ENCODE data around the gene C11orf71. TPM values are rescaled to one million over a fixed set of nuclear protein-coding genes. Genes with fewer than 3 reads are reported as not detected.

Gene C11orf71
- total RNA-seq, 2 donors from 2014 or later = 6.5 to 10.2 TPM

DNA sequence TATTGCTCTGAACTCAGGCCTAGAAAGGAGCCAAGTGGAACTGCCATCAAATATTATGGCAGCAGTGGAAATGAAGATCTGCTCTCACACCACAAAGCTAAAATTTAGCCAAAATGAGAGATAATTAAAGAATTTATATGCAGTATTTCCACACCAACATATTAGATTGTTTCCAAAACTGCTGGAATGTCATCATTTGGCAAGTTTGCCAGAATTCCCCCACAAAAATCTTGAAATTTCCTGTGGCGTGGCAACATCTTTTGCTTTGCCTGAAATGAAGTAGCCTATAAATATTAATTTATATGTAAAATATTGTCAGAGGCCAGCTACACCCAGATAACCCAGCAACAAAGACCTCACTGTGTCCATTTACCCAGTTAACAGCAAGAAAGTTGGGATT lies 13.8 kb downstream of the C11orf71 start:
- no peak overlapping the region for H3K27ac ChIP-seq
- H3K27me3 ChIP-seq = no peaks in the 10 kb centered on the region
- no peak overlapping the region for H3K4me3 ChIP-seq

GRCh38 chr11:114386131-114386530 lies 14.2 kb downstream of the C11orf71 start:
- no peaks in the 10 kb centered on the region for H3K36me3 ChIP-seq
- TF ChIP-seq CTCF (IDR thresholded peaks at IDR 0.05) = no peak
- H3K9me3 ChIP-seq = no peaks in the 10 kb centered on the region
- no peak overlapping the region for H3K4me3 ChIP-seq
- no peaks in the 10 kb centered on the region for H3K27me3 ChIP-seq
- DNase-seq (ENCODE audit: low spot score) = no peak
- no peak overlapping the region for H3K27ac ChIP-seq
- no peaks in the 10 kb centered on the region for H3K4me1 ChIP-seq

More for the DNA sequence above, 13.8 kb downstream of the C11orf71 start:
- DNase-seq (ENCODE audit: low spot score) = no peak
- Histone ChIP-seq H3K36me3 (no peaks in the 10 kb centered on the region), H3K9me3 (no peaks in the 10 kb centered on the region), H3K4me1 (no peaks in the 10 kb centered on the region)
- no peak for TF ChIP-seq CTCF (IDR thresholded peaks at IDR 0.05)

- Histone ChIP-seq H3K36me3 (no peaks in the 10 kb centered on the region), H3K27ac (no peak overlapping the region), H3K4me1 (no peaks in the 10 kb centered on the region), H3K4me3 (no peak overlapping the region), H3K9me3 (no peaks in the 10 kb centered on the region), H3K27me3 (no peaks in the 10 kb centered on the region)
- no peak for TF ChIP-seq CTCF (IDR thresholded peaks at IDR 0.05)
- DNase-seq (ENCODE audit: low spot score) = no peak
Observed at GRCh38 chr11:114384487-114384886, 15.8 kb downstream of the C11orf71 start.

- no peak for DNase-seq (ENCODE audit: low spot score)
- H3K4me3 ChIP-seq = no peak overlapping the region
Observed at GRCh38 chr11:114382509-114382908, 17.8 kb downstream of the C11orf71 start.

DNA sequence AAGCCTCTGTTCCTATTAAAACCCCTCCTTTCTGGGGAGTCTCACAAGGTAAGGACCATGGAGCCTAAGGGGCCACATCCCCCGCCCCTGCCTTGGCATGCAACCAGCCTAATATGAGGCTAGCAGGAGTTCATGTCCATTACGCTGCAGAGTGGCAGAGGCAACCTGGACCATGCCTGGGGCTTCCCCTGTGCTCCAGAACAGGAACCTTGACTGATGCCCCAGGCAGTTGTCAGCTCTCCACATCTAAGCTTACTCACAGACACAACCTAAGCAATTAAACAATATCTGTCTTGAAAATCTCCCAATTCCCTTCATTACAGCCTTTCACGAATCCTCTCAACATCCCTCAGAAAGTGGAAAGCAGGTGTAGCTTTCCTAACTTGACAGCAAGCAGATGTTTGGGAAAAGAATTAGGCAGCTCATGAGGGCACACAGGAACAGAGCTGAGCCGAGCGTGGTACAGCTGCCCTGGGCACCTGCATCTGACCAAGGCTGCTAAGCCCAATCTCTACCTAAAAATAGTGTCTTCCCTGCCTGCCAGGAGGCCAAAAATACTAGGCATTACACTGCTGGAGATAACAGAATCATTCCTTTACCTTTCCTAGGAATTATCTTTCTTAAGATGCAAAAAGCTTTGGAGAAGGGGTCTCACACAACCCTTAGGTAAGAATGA lies 20.8 kb downstream of the C11orf71 start:
- H3K9me3 ChIP-seq = no peaks in the 10 kb centered on the region
- no peaks in the 10 kb centered on the region for H3K36me3 ChIP-seq
- DNase-seq (ENCODE audit: low spot score) = no peak
- H3K4me1 ChIP-seq = no peaks in the 10 kb centered on the region
- no peak overlapping the region for H3K27ac ChIP-seq
- no peak overlapping the region for H3K4me3 ChIP-seq
- H3K27me3 ChIP-seq = no peaks in the 10 kb centered on the region
- no peak for TF ChIP-seq CTCF (IDR thresholded peaks at IDR 0.05)

More at GRCh38 chr11:114382509-114382908, 17.8 kb downstream of the C11orf71 start:
- no peaks in the 10 kb centered on the region for H3K36me3 ChIP-seq
- H3K27me3 ChIP-seq = no peaks in the 10 kb centered on the region
- no peaks in the 10 kb centered on the region for H3K4me1 ChIP-seq
- H3K27ac ChIP-seq = no peak overlapping the region
- H3K9me3 ChIP-seq = no peaks in the 10 kb centered on the region
- TF ChIP-seq CTCF (IDR thresholded peaks at IDR 0.05) = no peak
